Activated CD4-positive, alpha-beta memory T cell treated with anti-CD3 and anti-CD28 coated beads, Interleukin-2, amount 10 ng/mL, durations not matched to agents 7 days and 5 days (primary cell): ENCODE results near the gene TEAD1. TPM values are rescaled to one million over a fixed set of nuclear protein-coding genes. Genes with fewer than 3 reads are reported as not detected.

Experiments used
- CTCF ChIA-PET: fragments of 350-600 bp; sonication (Branson Sonifier 250); formaldehyde crosslinking; loops from one replicate; lab custom pipeline; 2021; ENCODE audit warnings: antibody characterized with exemption, inconsistent platforms; lab: Charles Lee
- POLR2A ChIA-PET: fragments of 350-600 bp; sonication (Branson Sonifier 250); formaldehyde crosslinking; loops from one replicate; lab custom pipeline; 2021; ENCODE audit warnings: antibody characterized with exemption; lab: Charles Lee
- DNase-seq: peaks from one replicate; pipeline ENCODE4 v3.0.0-alpha.2; 2020
- H3K27ac Mint-ChIP-seq: one replicate; pipeline ENCODE4 v1.8.0; 2021; ENCODE audit warnings: mild to moderate bottlenecking, mixed read lengths
- H3K27me3 Mint-ChIP-seq: one replicate; pipeline ENCODE4 v1.8.0; 2021; ENCODE audit warnings: mixed read lengths
- H3K36me3 Mint-ChIP-seq: one replicate; pipeline ENCODE4 v1.8.0; 2021; ENCODE audit warnings: low read depth, mixed read lengths
- H3K4me1 Mint-ChIP-seq: one replicate; pipeline ENCODE4 v1.8.0; 2021; ENCODE audit warnings: mixed read lengths
- H3K4me3 Mint-ChIP-seq: one replicate; pipeline ENCODE4 v1.8.0; 2021; ENCODE audit warnings: mild to moderate bottlenecking, mixed read lengths
- H3K9me3 Mint-ChIP-seq: one replicate; pipeline ENCODE4 v1.8.0; 2021; ENCODE audit warnings: mixed read lengths
- total RNA-seq, 2 experiments: library from RNA; stranded (reverse); gene quantifications; one replicate each; pipeline ENCODE4 v1.2.3, GENCODE V29; 2021

The TEAD1 gene
- total RNA-seq, 2 experiments from 2014 or later: 0.98 to 1.0 TPM

DNA sequence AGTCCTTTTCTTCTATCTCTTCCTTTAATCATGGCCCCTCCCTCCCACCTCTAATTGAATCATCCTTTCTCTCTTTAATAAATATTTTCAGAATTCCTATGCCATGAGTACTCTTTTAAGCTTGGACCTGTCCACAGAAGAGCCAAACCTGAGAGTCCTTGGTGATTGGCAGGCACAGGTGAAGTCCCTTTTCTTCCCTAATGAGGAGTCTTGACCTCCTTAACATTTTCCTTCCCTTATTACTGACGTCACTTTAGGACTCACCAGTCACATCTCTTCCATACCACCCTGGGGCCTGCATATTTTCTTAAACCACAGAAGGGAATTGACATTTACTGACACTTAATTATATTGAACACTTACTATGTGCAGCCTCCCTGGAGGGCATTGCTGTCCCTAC lies 293.9 kb downstream of the TEAD1 start:
- Mint-ChIP-seq H3K4me1 (no peaks in the 10 kb centered on the region), H3K36me3 (no peaks in the 10 kb centered on the region), H3K27me3 (peaks cover 19% of the 10 kb centered on the region), H3K4me3 (no peak overlapping the region), H3K27ac (no peak overlapping the region), H3K9me3 (no peaks in the 10 kb centered on the region)
- DNase-seq: no peak
- ChIA-PET CTCF (interaction anchor here (1.3 kb wide), 1 partner anchor 377 kb away, joined by 3 read pairs; no protein-coding TSS in a partner anchor), POLR2A (no interaction called here)

DNA sequence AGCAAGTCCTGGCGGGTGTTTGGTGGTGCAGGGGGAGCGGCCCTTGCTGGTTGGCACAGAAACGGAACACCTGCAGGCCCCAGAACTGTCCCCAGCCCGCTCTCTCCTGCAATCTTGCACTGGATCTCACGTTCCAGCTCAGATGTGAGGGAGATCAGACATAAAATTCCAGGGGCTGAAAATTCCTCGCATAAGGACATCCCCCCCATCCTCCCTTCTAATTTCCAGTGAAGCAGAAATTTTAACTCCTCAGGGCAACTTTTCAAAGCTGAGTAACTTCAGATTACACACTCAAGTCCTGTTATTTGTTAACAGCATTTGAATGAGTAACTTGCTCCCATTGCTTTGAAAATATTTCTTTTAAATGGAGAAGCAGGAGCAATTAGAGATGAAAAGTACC lies 294.6 kb downstream of the TEAD1 start:
- no peaks in the 10 kb centered on the region for H3K4me1 Mint-ChIP-seq
- no peak overlapping the region for H3K4me3 Mint-ChIP-seq
- ChIA-PET POLR2A (no interaction called here), CTCF (interaction anchor here (1.3 kb wide), 1 partner anchor 376 kb away, joined by 3 read pairs; no protein-coding TSS in a partner anchor)
- H3K9me3 Mint-ChIP-seq: no peaks in the 10 kb centered on the region
- no peaks in the 10 kb centered on the region for H3K36me3 Mint-ChIP-seq
- no peak for DNase-seq
- H3K27me3 Mint-ChIP-seq: peaks cover 19% of the 10 kb centered on the region
- H3K27ac Mint-ChIP-seq: no peak overlapping the region

DNA sequence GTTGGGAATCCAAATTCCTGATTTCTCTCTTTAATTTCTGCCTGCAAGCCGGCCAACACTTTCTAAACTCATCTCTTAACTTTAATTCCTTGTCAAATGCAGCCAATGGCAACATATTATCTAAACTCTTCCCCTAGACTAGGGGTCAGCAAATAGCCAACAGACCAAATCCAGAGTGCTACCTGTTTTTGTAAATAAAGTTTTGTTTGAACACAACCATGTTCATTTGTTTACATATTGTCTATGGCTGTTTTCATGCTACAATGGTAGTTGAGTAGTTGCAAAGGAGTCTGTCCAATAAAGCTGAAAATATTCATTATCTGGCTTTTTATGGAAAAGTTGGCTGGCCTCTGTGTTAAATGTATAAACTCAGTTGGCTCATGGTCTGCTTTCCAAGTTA lies 297.7 kb downstream of the TEAD1 start:
- ChIA-PET POLR2A (no interaction called here), CTCF (interaction anchor here (1.0 kb wide), 1 partner anchor 266 kb away, joined by 3 read pairs; no protein-coding TSS in a partner anchor)
- no peak overlapping the region for H3K4me3 Mint-ChIP-seq
- no peak overlapping the region for H3K27ac Mint-ChIP-seq
- no peaks in the 10 kb centered on the region for H3K36me3 Mint-ChIP-seq
- DNase-seq: no peak
- H3K4me1 Mint-ChIP-seq: no peaks in the 10 kb centered on the region
- peaks cover 14% of the 10 kb centered on the region for H3K27me3 Mint-ChIP-seq
- H3K9me3 Mint-ChIP-seq: no peaks in the 10 kb centered on the region

DNA sequence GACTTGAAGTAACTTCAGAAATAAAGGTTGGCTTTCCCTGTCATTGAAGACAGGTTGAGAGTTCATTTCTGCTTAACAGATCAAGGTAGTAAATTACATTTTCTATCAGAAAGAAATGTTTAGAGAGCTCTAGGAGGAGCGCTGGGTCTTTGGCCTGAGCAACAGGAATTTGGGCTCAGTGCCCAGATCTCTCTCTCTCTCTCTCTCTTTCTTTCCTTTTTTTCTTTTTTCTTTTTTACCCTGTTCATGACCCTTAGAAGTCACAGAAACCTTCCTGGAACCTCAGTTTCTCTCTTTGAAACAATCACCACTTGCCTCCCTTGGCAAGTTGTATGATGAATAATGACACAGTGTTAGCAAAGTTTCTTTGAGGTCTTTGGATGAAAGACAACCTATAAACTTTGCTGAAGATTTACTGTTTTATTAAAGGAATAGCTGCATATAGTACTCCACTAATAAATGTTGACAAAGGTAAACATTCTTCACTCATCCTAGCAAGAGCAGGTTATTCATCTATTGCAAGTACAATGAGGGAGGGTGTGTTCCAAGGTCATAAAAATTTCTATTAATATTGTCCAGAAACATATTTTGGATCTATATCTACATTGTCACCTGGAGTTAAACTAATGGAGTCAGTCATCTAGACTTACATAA lies 299.4 kb downstream of the TEAD1 start:
- no peaks in the 10 kb centered on the region for H3K9me3 Mint-ChIP-seq
- no peaks in the 10 kb centered on the region for H3K4me1 Mint-ChIP-seq
- POLR2A ChIA-PET: interaction anchor here (1.3 kb wide), 1 partner anchor 9 kb away, joined by 3 read pairs; no protein-coding TSS in a partner anchor
- no peak overlapping the region for H3K27ac Mint-ChIP-seq
- no peak overlapping the region for H3K4me3 Mint-ChIP-seq
- H3K27me3 Mint-ChIP-seq: peaks cover 15% of the 10 kb centered on the region
- no peak for DNase-seq
- H3K36me3 Mint-ChIP-seq: no peaks in the 10 kb centered on the region
- CTCF ChIA-PET: interaction anchor here (1.4 to 1.7 kb wide), 2 partner anchors 10 to 362 kb away, joined by 4 to 6 read pairs; no protein-coding TSS in a partner anchor

DNA sequence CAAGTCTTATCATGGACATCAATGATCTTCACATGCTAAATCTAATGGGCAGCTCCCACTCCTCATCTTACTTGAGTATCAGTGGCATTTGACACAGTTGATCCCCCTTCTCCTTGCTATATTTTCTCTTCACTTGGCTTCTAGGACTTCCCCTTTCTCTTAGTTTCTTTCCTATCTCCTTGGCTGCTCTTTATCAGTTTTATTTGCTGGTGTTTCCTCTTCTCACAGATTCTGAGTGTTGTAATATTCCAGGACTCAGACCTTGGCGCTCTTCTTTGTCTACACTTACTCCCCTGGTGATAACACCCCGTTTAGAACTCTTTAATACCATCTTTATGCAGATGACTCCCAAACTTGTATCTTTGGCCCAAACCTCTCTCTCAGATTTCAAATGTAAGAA lies 301.0 kb downstream of the TEAD1 start:
- H3K4me3 Mint-ChIP-seq: no peak overlapping the region
- no peaks in the 10 kb centered on the region for H3K4me1 Mint-ChIP-seq
- H3K27me3 Mint-ChIP-seq: peaks cover 20% of the 10 kb centered on the region
- DNase-seq: no peak
- H3K27ac Mint-ChIP-seq: no peak overlapping the region
- no peaks in the 10 kb centered on the region for H3K36me3 Mint-ChIP-seq
- H3K9me3 Mint-ChIP-seq: no peaks in the 10 kb centered on the region
- POLR2A ChIA-PET: no interaction called here
- CTCF ChIA-PET: no interaction called here

DNA sequence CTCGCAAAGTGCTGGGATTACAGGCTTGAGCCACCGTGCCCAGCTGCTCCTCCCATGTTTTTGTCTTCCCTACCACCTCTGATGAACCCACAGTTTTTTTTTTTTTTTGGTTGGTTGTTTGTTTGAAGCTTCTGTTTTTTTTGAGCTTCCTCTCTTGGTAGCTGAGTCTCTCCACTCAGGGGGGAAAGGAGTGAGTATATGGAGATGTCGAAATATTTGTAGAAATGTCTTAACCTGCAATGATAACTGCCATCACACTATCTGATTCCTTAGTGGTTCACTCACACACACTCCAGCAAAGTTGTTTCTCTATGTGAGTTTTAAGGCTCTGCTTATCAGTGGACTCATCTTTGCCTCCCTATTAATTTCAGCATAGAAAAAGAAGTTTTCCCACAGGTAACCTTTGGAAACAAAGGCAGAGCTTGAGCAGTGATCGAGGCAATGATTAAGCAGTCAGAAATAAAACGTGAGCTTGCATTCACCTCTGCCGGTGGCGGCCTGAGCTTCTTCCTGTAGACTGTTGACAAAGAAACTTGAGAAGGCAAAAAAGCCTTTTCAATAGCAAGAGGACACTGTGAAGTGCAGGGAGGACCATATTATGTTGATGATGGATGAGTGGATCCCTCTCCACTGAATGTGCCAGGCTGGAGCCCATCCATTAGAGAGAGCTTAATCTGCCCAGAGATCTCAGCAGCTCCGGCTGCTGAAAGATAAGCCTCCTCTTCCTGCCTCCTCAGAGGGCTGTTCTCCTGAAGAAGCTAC lies 305.9 kb downstream of the TEAD1 start:
- no peaks in the 10 kb centered on the region for H3K9me3 Mint-ChIP-seq
- ChIA-PET CTCF (no interaction called here), POLR2A (no interaction called here)
- no peak for DNase-seq
- H3K4me1 Mint-ChIP-seq: no peaks in the 10 kb centered on the region
- no peak overlapping the region for H3K4me3 Mint-ChIP-seq
- H3K27me3 Mint-ChIP-seq: peaks cover 10% of the 10 kb centered on the region
- H3K36me3 Mint-ChIP-seq: no peaks in the 10 kb centered on the region
- H3K27ac Mint-ChIP-seq: no peak overlapping the region

DNA sequence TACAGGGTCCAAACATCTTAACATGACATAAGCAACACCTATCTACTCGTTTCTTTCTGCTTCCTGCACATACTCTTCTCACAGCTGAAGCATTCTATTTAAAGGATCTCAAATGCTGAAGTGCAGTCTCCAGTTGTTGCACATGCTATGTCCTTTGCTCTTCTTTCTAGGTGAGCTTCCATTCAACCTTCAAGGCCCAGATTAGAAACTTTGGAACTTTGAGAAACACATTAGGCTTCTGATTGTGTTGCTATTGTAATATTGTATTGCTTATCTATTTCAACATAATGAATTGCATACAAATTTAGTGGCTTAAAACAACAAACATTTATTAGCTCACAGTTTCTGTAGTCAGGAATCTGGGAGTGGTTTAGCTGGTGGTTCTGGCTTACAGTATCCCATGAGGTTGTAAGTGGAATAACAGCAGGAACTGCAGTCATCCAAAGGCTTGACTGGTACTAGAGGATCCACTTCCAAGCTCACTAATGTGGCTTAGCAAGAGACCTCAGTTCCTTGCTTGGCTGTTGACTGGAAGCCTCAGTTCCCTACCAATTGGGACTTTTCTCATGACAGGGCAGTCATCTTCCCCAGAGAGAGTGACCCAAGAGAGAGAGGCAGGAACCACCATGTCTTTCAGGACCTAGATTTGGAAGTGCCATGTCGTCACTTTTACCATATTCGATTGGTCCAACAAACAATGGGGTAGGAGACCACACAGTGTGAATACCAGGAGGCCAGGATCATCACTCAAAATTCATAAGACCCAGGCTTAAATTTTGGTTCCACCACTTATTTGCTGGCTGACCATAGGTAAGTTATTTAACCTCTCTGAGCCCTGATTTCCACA lies 307.7 kb downstream of the TEAD1 start:
- peaks cover 10% of the 10 kb centered on the region for H3K27me3 Mint-ChIP-seq
- no peaks in the 10 kb centered on the region for H3K4me1 Mint-ChIP-seq
- no peak overlapping the region for H3K27ac Mint-ChIP-seq
- ChIA-PET POLR2A (no interaction called here), CTCF (no interaction called here)
- H3K4me3 Mint-ChIP-seq: no peak overlapping the region
- no peaks in the 10 kb centered on the region for H3K9me3 Mint-ChIP-seq
- no peaks in the 10 kb centered on the region for H3K36me3 Mint-ChIP-seq
- no peak for DNase-seq

DNA sequence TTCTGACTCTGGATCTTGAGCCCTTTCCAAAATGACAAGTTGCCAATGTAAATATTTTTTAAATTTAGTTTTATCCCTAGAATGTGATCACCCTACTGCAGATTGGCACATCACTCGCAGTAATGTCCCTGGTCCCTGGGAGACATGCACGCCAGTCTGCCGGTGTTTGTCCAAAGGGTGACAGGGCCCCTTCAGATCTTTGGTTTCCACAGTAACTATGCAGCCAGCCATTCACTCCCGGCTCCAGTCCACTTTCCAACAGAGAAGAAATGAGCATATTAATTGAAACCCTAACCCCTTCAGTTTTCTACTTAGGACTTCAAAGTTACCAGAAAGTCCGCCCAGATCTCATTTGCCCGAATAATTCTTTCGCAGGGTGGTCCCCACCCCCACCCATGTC lies 309.1 kb downstream of the TEAD1 start:
- Mint-ChIP-seq H3K27ac (no peak overlapping the region), H3K36me3 (no peaks in the 10 kb centered on the region), H3K4me1 (no peaks in the 10 kb centered on the region), H3K4me3 (no peak overlapping the region), H3K27me3 (peaks cover 8% of the 10 kb centered on the region), H3K9me3 (no peaks in the 10 kb centered on the region)
- DNase-seq: no peak
- ChIA-PET POLR2A (no interaction called here), CTCF (no interaction called here)

DNA sequence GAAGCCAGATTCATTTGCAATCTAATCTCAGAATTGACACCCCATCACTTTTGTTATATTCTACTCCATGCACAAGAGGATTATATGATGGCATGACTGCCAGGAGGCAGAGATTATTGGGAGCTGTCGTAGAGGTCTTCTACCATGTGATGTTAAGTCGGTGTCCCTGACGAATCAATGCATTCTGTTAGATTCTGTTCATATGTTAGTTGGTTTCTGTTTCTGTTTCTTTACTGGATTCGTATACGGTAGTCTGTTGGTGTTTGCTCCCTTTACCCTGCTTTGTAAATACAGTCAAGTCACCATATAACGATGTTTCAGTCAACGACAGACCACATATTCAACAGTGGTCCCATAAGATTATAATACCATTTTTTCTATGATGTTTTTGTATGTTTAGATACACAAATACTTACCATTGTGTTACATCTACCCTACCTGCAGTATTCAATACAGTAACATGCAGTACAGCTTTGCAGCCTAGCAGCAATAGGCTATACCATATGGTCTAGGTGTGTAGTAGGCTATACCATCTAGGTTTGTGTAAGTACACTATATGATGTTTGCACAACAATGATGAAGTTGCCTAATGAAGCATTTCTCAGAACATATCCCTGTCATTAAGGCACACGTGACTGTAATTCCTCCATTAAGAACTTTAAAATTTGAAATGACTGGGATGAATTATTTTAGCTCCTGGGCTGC lies 312.1 kb downstream of the TEAD1 start:
- DNase-seq: no peak
- Mint-ChIP-seq H3K36me3 (no peaks in the 10 kb centered on the region), H3K9me3 (no peaks in the 10 kb centered on the region), H3K27me3 (peaks cover 2% of the 10 kb centered on the region), H3K4me1 (no peaks in the 10 kb centered on the region), H3K27ac (no peak overlapping the region), H3K4me3 (no peak overlapping the region)
- ChIA-PET CTCF (no interaction called here), POLR2A (no interaction called here)

DNA sequence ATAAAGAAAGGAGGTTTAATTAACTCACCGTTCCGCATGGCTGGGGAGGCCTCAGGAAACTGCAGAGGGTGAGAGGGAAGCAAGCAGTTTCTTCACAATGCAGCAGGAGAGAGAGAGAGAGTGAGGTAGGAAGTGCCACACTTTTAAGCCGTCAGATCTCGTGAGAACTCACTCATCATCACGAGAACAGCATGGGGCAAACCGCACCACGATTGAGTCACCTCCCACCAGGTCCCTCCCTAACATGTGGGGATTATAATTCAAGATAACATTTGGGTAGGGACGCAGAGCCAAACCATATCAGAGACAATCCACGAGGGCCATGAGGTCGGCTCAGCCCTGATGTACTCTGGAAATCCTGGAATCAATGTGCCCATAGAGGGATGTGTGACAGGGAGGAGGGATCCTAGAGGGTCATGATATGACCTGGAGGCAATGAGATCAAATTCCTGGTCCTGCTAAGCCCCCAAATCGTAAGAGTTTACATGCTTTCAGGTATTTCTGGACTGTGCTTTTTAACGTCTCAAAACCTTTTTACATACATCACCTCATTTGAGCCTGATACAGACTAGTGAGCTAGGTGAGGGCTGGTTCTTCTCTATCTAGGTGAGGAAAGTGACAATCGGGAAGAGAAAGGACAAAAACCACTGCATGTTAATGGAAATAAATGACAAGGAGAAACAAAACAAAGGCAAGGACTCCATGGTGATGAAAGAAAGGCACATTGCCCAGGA lies 315.4 kb downstream of the TEAD1 start:
- Mint-ChIP-seq H3K9me3 (no peaks in the 10 kb centered on the region), H3K36me3 (no peaks in the 10 kb centered on the region), H3K4me1 (peaks cover 3% of the 10 kb centered on the region), H3K4me3 (no peak overlapping the region), H3K27ac (no peak overlapping the region), H3K27me3 (peaks cover 9% of the 10 kb centered on the region)
- no peak for DNase-seq
- POLR2A ChIA-PET: no interaction called here
- CTCF ChIA-PET: no interaction called here

DNA sequence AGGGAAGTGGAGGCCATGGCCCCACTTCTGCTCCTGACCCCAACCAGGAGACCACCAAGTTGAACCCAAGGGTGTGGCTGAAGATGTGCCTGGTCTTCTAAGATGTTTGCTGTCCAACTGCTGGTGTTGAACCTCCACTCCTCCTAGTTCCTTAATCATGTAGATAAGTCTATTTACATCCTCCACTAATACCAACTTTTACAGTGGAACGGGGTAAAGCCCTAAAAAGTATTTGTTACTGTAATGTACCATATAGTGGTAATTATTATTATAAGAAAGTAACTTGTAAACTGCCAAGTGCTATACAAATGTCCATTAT lies 315.9 kb downstream of the TEAD1 start:
- H3K9me3 Mint-ChIP-seq: no peaks in the 10 kb centered on the region
- no peaks in the 10 kb centered on the region for H3K36me3 Mint-ChIP-seq
- peaks cover 3% of the 10 kb centered on the region for H3K4me1 Mint-ChIP-seq
- no peak overlapping the region for H3K4me3 Mint-ChIP-seq
- DNase-seq: no peak
- peaks cover 9% of the 10 kb centered on the region for H3K27me3 Mint-ChIP-seq
- H3K27ac Mint-ChIP-seq: no peak overlapping the region
- POLR2A ChIA-PET: no interaction called here
- CTCF ChIA-PET: no interaction called here

DNA sequence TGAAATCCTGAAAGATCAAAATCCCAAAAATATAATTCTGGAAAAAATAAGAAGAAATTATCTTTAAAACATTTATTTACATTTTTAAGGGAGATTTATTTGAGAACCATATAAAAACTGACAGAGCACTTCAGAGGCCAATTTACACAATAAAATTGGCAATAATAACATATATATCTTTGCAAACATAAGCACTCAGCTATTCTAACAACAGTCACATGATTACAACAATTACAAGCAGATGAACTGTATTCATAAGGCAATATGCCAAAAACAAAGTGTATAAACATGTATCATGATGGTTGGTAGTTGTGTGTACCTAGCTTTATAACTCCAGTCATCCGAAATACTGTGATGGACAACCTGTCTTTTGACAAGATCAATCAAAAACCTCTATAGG lies 317.2 kb downstream of the TEAD1 start:
- Mint-ChIP-seq H3K4me1 (peaks cover 3% of the 10 kb centered on the region), H3K27ac (no peak overlapping the region), H3K9me3 (peaks cover 6% of the 10 kb centered on the region), H3K4me3 (no peak overlapping the region), H3K36me3 (no peaks in the 10 kb centered on the region), H3K27me3 (peaks cover 9% of the 10 kb centered on the region)
- POLR2A ChIA-PET: no interaction called here
- no peak for DNase-seq
- CTCF ChIA-PET: no interaction called here
